ENCODE data around the gene ATP6V0A4.

- TF ChIP-seq POLR2A (IDR thresholded peaks at IDR 0.05) (no peak), CTCF (IDR thresholded peaks at IDR 0.05) (no peak)
Observed at GRCh38 chr7:138739859-138740258, 58.1 kb downstream of the ATP6V0A4 start.

All from lower leg skin (tissue), 3 donors.